Activated CD8-positive, alpha-beta T cell treated with anti-CD3 and anti-CD28 coated beads for 36 hours (primary cell): ENCODE results near the gene ERH. TPM values are rescaled to one million over a fixed set of nuclear protein-coding genes. Genes with fewer than 3 reads are reported as not detected.

Source experiments
- ATAC-seq: fragments of 200-7000 bp; cut with Tn5 transposase; one replicate; pipeline ENCODE4 v1.10.0; 2021; ENCODE audit warnings: mild to moderate bottlenecking, moderate library complexity
- CTCF ChIA-PET: fragments of 350-600 bp; sonication (Branson Sonifier 250); formaldehyde crosslinking; loops from one replicate; lab custom pipeline; 2021; ENCODE audit warnings: antibody characterized with exemption; lab: Charles Lee
- POLR2A ChIA-PET: fragments of 350-600 bp; sonication (Branson Sonifier 250); formaldehyde crosslinking; loops from one replicate; lab custom pipeline; 2021; ENCODE audit warnings: antibody characterized with exemption; lab: Charles Lee
- DNase-seq: peaks from one replicate; pipeline ENCODE4 v3.0.0-alpha.2; 2020
- H3K27ac Mint-ChIP-seq: one replicate; pipeline ENCODE4 v1.8.0; 2021; ENCODE audit warnings: mild to moderate bottlenecking, mixed read lengths
- H3K27me3 Mint-ChIP-seq: one replicate; pipeline ENCODE4 v1.8.0; 2021; ENCODE audit warnings: mixed read lengths
- H3K36me3 Mint-ChIP-seq: one replicate; pipeline ENCODE4 v1.8.0; 2021; ENCODE audit warnings: low read depth, mixed read lengths
- H3K4me1 Mint-ChIP-seq: one replicate; pipeline ENCODE4 v1.8.0; 2021; ENCODE audit warnings: low read depth, mixed read lengths
- H3K4me3 Mint-ChIP-seq: one replicate; pipeline ENCODE4 v1.8.0; 2021; ENCODE audit warnings: mild to moderate bottlenecking, moderate library complexity, mixed read lengths
- H3K9me3 Mint-ChIP-seq: one replicate; pipeline ENCODE4 v1.8.0; 2021; ENCODE audit warnings: mixed read lengths
- CTCF ChIP-seq: fragments of 200-600 bp; IDR thresholded peaks from one replicate; pipeline ENCODE4 v1.8.0; 2022; ENCODE audit warnings: antibody characterized with exemption, mild to moderate bottlenecking
- intact Hi-C: fragments of 100-400 bp; cut with micrococcal nuclease; formaldehyde crosslinking; loops from one replicate; pipeline ENCODE4 v1.10.0; 2022
- total RNA-seq, 2 experiments: library from RNA; stranded (reverse); gene quantifications; one replicate each; pipeline ENCODE4 v1.2.3, GENCODE V29; 2021

Gene ERH
- total RNA-seq: 100 to 1,000 TPM; 301 to 313 TPM

GRCh38 chr14:69398053-69398817 is at the start of gene ERH, which contains the start of gene SLC39A9:
ERH (minus strand) TSS chr14:69398299; CDS start chr14:69398233, 66 bp downstream.
SLC39A9 (plus strand) TSS chr14:69398692; CDS start chr14:69399370, 678 bp downstream.
- CTCF ChIA-PET: interaction anchor here (0.8 to 1.7 kb wide), 5 partner anchors 12 to 487 kb away, joined by 3 to 6 read pairs (median 3); no protein-coding TSS in a partner anchor
- peaks cover 61% of the 10 kb centered on the region for H3K4me1 Mint-ChIP-seq
- TF ChIP-seq CTCF: no peak

GRCh38 chr14:69443296-69443805 is 45.3 kb upstream of the ERH start:
- no peak for TF ChIP-seq CTCF
- Mint-ChIP-seq H3K4me1 (peaks cover 18% of the 10 kb centered on the region), H3K9me3 (no peaks in the 10 kb centered on the region), H3K4me3 (peak overlapping the region; percentile 57), H3K27ac (peak overlapping the region; percentile 63), H3K27me3 (no peaks in the 10 kb centered on the region), H3K36me3 (peaks cover 24% of the 10 kb centered on the region)
- ChIA-PET POLR2A (interaction anchor here (0.6 kb wide), 1 partner anchor 1029 kb away, joined by 3 read pairs; no protein-coding TSS in a partner anchor), CTCF (interaction anchor here (2.2 to 2.7 kb wide), 2 partner anchors 31 to 201 kb away, joined by 7 to 9 read pairs; no protein-coding TSS in a partner anchor)
- DNase-seq (no peak), ATAC-seq (no peak)
- intact Hi-C loops: no loop called here

More at GRCh38 chr14:69398053-69398817, at the start of gene ERH, which contains the start of gene SLC39A9:
- Mint-ChIP-seq H3K9me3 (no peaks in the 10 kb centered on the region), H3K4me3 (peak within 1 kb of the TSS; percentile 98), H3K27ac (peak within 1 kb of the TSS; percentile 100), H3K27me3 (no peaks in the 10 kb centered on the region), H3K36me3 (peaks cover 55% of the 10 kb centered on the region)
- intact Hi-C loops: no loop called here
- DNase-seq: peak; percentile 97
- peak; percentile 87 for ATAC-seq
- POLR2A ChIA-PET: interaction anchor here (1.0 to 4.7 kb wide), 14 partner anchors 8 to 61 kb away, joined by 3 to 24 read pairs (median 6); no protein-coding TSS in a partner anchor

- no peak for TF ChIP-seq CTCF
- Mint-ChIP-seq H3K27ac (peak overlapping the region; percentile 32), H3K36me3 (peaks cover 24% of the 10 kb centered on the region), H3K4me1 (peaks cover 18% of the 10 kb centered on the region), H3K9me3 (no peaks in the 10 kb centered on the region), H3K4me3 (peak overlapping the region; percentile 30), H3K27me3 (no peaks in the 10 kb centered on the region)
- intact Hi-C loops: no loop called here
- CTCF ChIA-PET: interaction anchor here (0.9 to 2.7 kb wide), 3 partner anchors 32 to 251 kb away, joined by 3 to 9 read pairs (median 7); partner anchors contain the start of gene EXD2
- ATAC-seq: peak; percentile 34
- DNase-seq: no peak
- POLR2A ChIA-PET: interaction anchor here (1.1 kb wide), 1 partner anchor 44 kb away, joined by 4 read pairs; the partner anchor contains the start of genes ERH and SLC39A9
These were observed 43.8 kb upstream of the ERH start for GRCh38 chr14:69441948-69442347.

GRCh38 chr14:69439521-69440270 is 41.6 kb upstream of the ERH start:
- Mint-ChIP-seq H3K27me3 (no peaks in the 10 kb centered on the region), H3K4me3 (no peak overlapping the region), H3K4me1 (peaks cover 18% of the 10 kb centered on the region), H3K9me3 (no peaks in the 10 kb centered on the region), H3K36me3 (peaks cover 21% of the 10 kb centered on the region), H3K27ac (no peak overlapping the region)
- DNase-seq: no peak
- CTCF ChIA-PET: no interaction called here
- intact Hi-C loops: no loop called here
- POLR2A ChIA-PET: no interaction called here
- no peak for TF ChIP-seq CTCF
- ATAC-seq: no peak
